Measurements from ENCODE around the gene MPPED2.

GRCh38 chr11:30585892-30586250 is 282 bp downstream of the MPPED2 start:
- TF ChIP-seq CTCF (IDR thresholded peaks at IDR 0.05) (no peak), POLR2A (IDR thresholded peaks at IDR 0.05) (no peak)
